Central memory CD8-positive, alpha-beta T cell (primary cell): ENCODE measurements around the gene BACE2.

ENCODE experiments used
- ATAC-seq: fragments of 150-1000 bp; cut with Tn5 transposase; replicated peaks from 2 replicates; pipeline ENCODE4 v1.10.0; 2022; ENCODE audit warnings: mild to moderate bottlenecking, moderate FRiP score, moderate number of reproducible peaks; ENCODE audit not compliant: poor library complexity, severe bottlenecking; ENCODE audit errors: extremely low read depth
- DNase-seq, 2 donors: peaks; one replicate each; pipeline ENCODE4 v3.0.0; 2021; ENCODE audit warnings: low spot score in 2 of 2
- H3K27ac Mint-ChIP-seq: one replicate; pipeline ENCODE4 v1.8.0; 2022; ENCODE audit warnings: low read depth, mild to moderate bottlenecking, moderate library complexity, mixed read lengths
- H3K27me3 Mint-ChIP-seq: one replicate; pipeline ENCODE4 v1.8.0; 2022; ENCODE audit warnings: mixed read lengths
- H3K36me3 Mint-ChIP-seq: one replicate; pipeline ENCODE4 v1.8.0; 2022; ENCODE audit warnings: mild to moderate bottlenecking, moderate library complexity, mixed read lengths; ENCODE audit not compliant: insufficient read depth
- H3K4me1 Mint-ChIP-seq: one replicate; pipeline ENCODE4 v1.8.0; 2022; ENCODE audit warnings: mixed read lengths
- H3K4me3 Mint-ChIP-seq: one replicate; pipeline ENCODE4 v1.8.0; 2022; ENCODE audit warnings: mild to moderate bottlenecking, moderate library complexity, mixed read lengths
- H3K9me3 Mint-ChIP-seq: one replicate; pipeline ENCODE4 v1.8.0; 2022; ENCODE audit warnings: mixed read lengths

The BACE2 gene

GRCh38 chr21:41211060-41211805, 43.3 kb downstream of the BACE2 start:
- ATAC-seq (no peak), DNase-seq (no peak)
- Mint-ChIP-seq H3K27me3 (peaks cover 68% of the 10 kb centered on the region), H3K36me3 (no peaks in the 10 kb centered on the region), H3K4me1 (no peaks in the 10 kb centered on the region), H3K9me3 (no peaks in the 10 kb centered on the region), H3K27ac (no peak overlapping the region), H3K4me3 (no peak overlapping the region)

- no peak overlapping the region for H3K4me3 Mint-ChIP-seq
- H3K9me3 Mint-ChIP-seq: no peaks in the 10 kb centered on the region
- no peak for DNase-seq
- ATAC-seq: no peak
- H3K36me3 Mint-ChIP-seq: no peaks in the 10 kb centered on the region
- no peak overlapping the region for H3K27ac Mint-ChIP-seq
- peaks cover 83% of the 10 kb centered on the region for H3K27me3 Mint-ChIP-seq
- H3K4me1 Mint-ChIP-seq: no peaks in the 10 kb centered on the region
Observed at GRCh38 chr21:41213021-41213420, 45.1 kb downstream of the BACE2 start.

GRCh38 chr21:41215856-41216408, 48.0 kb downstream of the BACE2 start:
- Mint-ChIP-seq H3K36me3 (no peaks in the 10 kb centered on the region), H3K4me3 (no peak overlapping the region), H3K9me3 (no peaks in the 10 kb centered on the region), H3K27ac (no peak overlapping the region), H3K4me1 (no peaks in the 10 kb centered on the region), H3K27me3 (peaks cover 69% of the 10 kb centered on the region)
- DNase-seq (no peak), ATAC-seq (no peak)

- H3K27me3 Mint-ChIP-seq: peaks cover 67% of the 10 kb centered on the region
- no peak overlapping the region for H3K27ac Mint-ChIP-seq
- no peaks in the 10 kb centered on the region for H3K36me3 Mint-ChIP-seq
- no peaks in the 10 kb centered on the region for H3K9me3 Mint-ChIP-seq
- no peak for ATAC-seq
- no peak for DNase-seq
- H3K4me3 Mint-ChIP-seq: no peak overlapping the region
- no peaks in the 10 kb centered on the region for H3K4me1 Mint-ChIP-seq
Observed at GRCh38 chr21:41216486-41216885, 48.5 kb downstream of the BACE2 start.

GRCh38 chr21:41217671-41218385, 49.9 kb downstream of the BACE2 start:
- Mint-ChIP-seq H3K27ac (no peak overlapping the region), H3K9me3 (no peaks in the 10 kb centered on the region), H3K36me3 (no peaks in the 10 kb centered on the region), H3K27me3 (peaks cover 64% of the 10 kb centered on the region), H3K4me3 (no peak overlapping the region), H3K4me1 (no peaks in the 10 kb centered on the region)
- ATAC-seq (no peak), DNase-seq (no peak)

- ATAC-seq (no peak), DNase-seq (no peak)
- Mint-ChIP-seq H3K4me3 (no peak overlapping the region), H3K9me3 (no peaks in the 10 kb centered on the region), H3K27ac (no peak overlapping the region), H3K36me3 (no peaks in the 10 kb centered on the region), H3K4me1 (no peaks in the 10 kb centered on the region), H3K27me3 (peaks cover 57% of the 10 kb centered on the region)
Observed at GRCh38 chr21:41219498-41220207, 51.7 kb downstream of the BACE2 start.

- Mint-ChIP-seq H3K27ac (no peak overlapping the region), H3K9me3 (no peaks in the 10 kb centered on the region), H3K4me3 (no peak overlapping the region), H3K36me3 (no peaks in the 10 kb centered on the region), H3K4me1 (no peaks in the 10 kb centered on the region), H3K27me3 (peaks cover 51% of the 10 kb centered on the region)
- ATAC-seq (no peak), DNase-seq (no peak)
Observed at GRCh38 chr21:41220208-41220733, 52.3 kb downstream of the BACE2 start.

- ATAC-seq (no peak), DNase-seq (no peak)
- H3K9me3 Mint-ChIP-seq: no peaks in the 10 kb centered on the region
- H3K27ac Mint-ChIP-seq: no peak overlapping the region
- peaks cover 29% of the 10 kb centered on the region for H3K27me3 Mint-ChIP-seq
- no peaks in the 10 kb centered on the region for H3K4me1 Mint-ChIP-seq
- no peaks in the 10 kb centered on the region for H3K36me3 Mint-ChIP-seq
- no peak overlapping the region for H3K4me3 Mint-ChIP-seq
Observed at GRCh38 chr21:41222247-41223068, 54.5 kb downstream of the BACE2 start.

- H3K36me3 Mint-ChIP-seq: no peaks in the 10 kb centered on the region
- no peaks in the 10 kb centered on the region for H3K4me1 Mint-ChIP-seq
- DNase-seq (no peak), ATAC-seq (no peak)
- H3K27me3 Mint-ChIP-seq: peaks cover 37% of the 10 kb centered on the region
- H3K27ac Mint-ChIP-seq: no peak overlapping the region
- no peak overlapping the region for H3K4me3 Mint-ChIP-seq
- H3K9me3 Mint-ChIP-seq: no peaks in the 10 kb centered on the region
Observed at GRCh38 chr21:41226853-41227252, 58.9 kb downstream of the BACE2 start.

GRCh38 chr21:41227357-41228005, 59.5 kb downstream of the BACE2 start:
- DNase-seq: no peak

GRCh38 chr21:41228006-41228370, 60.0 kb downstream of the BACE2 start:
- Mint-ChIP-seq H3K36me3 (no peaks in the 10 kb centered on the region), H3K27me3 (peaks cover 41% of the 10 kb centered on the region), H3K9me3 (no peaks in the 10 kb centered on the region), H3K4me1 (no peaks in the 10 kb centered on the region), H3K27ac (no peak overlapping the region), H3K4me3 (no peak overlapping the region)
- ATAC-seq: no peak
- no peak for DNase-seq

More at GRCh38 chr21:41227357-41228005, 59.5 kb downstream of the BACE2 start:
- no peaks in the 10 kb centered on the region for H3K9me3 Mint-ChIP-seq
- H3K27me3 Mint-ChIP-seq: peaks cover 37% of the 10 kb centered on the region
- no peaks in the 10 kb centered on the region for H3K36me3 Mint-ChIP-seq
- H3K27ac Mint-ChIP-seq: no peak overlapping the region
- ATAC-seq: no peak
- H3K4me1 Mint-ChIP-seq: no peaks in the 10 kb centered on the region
- no peak overlapping the region for H3K4me3 Mint-ChIP-seq
